H1 (cell line): ENCODE results near the gene PLA2R1. TPM values are rescaled to one million over a fixed set of nuclear protein-coding genes. Genes with fewer than 3 reads are reported as not detected.

Experiments
- CHD7 ChIP-seq: fragments of 300-600 bp; sonication (generic); IDR thresholded peaks from 2 replicates; pipeline ENCODE4 v1.7.1; 2012; ENCODE audit warnings: low read length, moderate library complexity, mild to moderate bottlenecking, inconsistent platforms; ENCODE audit not compliant: insufficient replicate concordance
- CTCF ChIP-seq, 3 experiments: IDR thresholded peaks; 1 replicate in 2 of 3; 2 replicates in 1 of 3; pipeline versions ENCODE4 v1.5.1 to v1.6.1; 2011; ENCODE audit warnings: low read length in 3 of 3, mild to moderate bottlenecking in 3 of 3, inconsistent platforms in 2 of 3, low read depth in 1 of 3, moderate library complexity in 1 of 3; ENCODE audit not compliant: insufficient read depth in 1 of 3; ENCODE audit errors: control extremely low read depth in 1 of 3
- JUND ChIP-seq: IDR thresholded peaks from 2 replicates; pipeline ENCODE4 v1.6.1; 2011; ENCODE audit warnings: mild to moderate bottlenecking, improper control_type of control experiment, low read length
- RBBP5 ChIP-seq: IDR thresholded peaks from 2 replicates; pipeline ENCODE4 v1.7.1; 2012; ENCODE audit warnings: low read depth, mild to moderate bottlenecking, inconsistent platforms, low read length, moderate library complexity, borderline replicate concordance
- RNF2 ChIP-seq: fragments of 200-900, 300-1000 bp; sonication (generic); IDR thresholded peaks from 2 replicates; pipeline ENCODE4 v1.7.1; 2016; ENCODE audit warnings: borderline replicate concordance, low read depth, mild to moderate bottlenecking, antibody characterized with exemption, low read length; ENCODE audit not compliant: poor library complexity, severe bottlenecking; ENCODE audit errors: missing control alignments
- SAP30 ChIP-seq: fragments of 300-600 bp; sonication (generic); IDR thresholded peaks from 2 replicates; pipeline ENCODE4 v1.7.1; 2012; ENCODE audit warnings: low read length, moderate library complexity, mild to moderate bottlenecking, inconsistent platforms; ENCODE audit not compliant: insufficient read depth, insufficient replicate concordance
- polyA plus RNA-seq, 7 experiments: library from polyadenylated mRNA; depleted of rRNA in 3 of 7; stranded (reverse) in 5 of 7; unstranded in 2 of 7; fragments of >200 nt in 5 of 7; fragments of 200-250 nt in 2 of 7; gene quantifications; 1 replicate in 5 of 7; 2 replicates in 1 of 7; 4 replicates in 1 of 7; pipeline versions ENCODE4 v1.2.1 to v1.2.3, GENCODE V29; 2011 to 2013; ENCODE audit warnings: missing spikeins in 2 of 7, mixed read lengths in 2 of 7
- total RNA-seq: library from RNA; stranded (reverse); fragmentation: NEBNext Ultra II Directional; extraction: Animal tissue kit (Norgen Biotek cat#: 25700); gene quantifications from 2 replicates; pipeline ENCODE4 v1.2.1, GENCODE V29; 2021

PLA2R1 gene
- total and polyA plus RNA-seq, 2 of the 8 experiments (the other 6 are each of a cell fraction or from before 2014, with no cell fraction given): 0.65 to 1.5 TPM

DNA sequence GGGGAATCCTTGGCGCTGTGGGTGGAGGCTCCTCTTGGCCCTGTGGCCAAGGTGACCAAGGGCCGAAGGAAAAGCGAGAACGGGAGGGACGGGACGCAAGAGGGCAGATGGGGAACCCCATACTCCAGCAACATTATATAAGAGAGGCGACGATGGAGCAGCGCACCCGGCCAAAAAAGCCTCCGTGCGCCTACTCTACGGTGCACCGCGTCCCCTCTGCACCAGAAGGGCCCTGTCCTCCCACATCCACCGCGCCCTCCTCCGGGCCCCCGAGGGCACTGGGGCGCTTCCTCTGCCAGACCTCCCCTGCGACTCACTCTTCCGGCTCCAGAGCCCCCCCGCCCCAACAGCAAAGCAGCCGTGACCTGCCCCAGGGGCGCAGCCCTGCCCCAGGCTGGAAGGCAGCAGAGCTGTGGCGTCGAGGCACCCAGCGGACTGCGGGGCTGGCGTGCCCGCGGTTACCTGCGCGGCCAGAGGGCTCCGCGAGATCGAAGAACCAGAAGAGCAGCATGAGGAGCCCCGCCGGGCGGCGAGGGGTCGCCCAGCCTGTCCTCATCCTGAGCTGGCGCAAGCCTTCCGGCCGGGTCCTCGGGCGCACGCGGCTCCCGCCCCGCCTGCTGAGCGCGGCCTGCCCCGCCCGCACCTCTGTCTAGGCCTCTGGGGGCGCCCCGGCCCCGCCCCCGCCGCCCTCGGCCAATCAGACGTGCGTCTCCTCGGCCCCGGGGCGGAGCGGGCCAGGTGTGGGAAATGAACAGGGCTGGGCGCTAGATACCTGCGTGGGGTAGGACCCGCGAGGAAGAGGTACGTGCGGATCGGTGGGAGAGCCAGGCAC, 158.1 kb downstream of the PLA2R1 start, which contains the start of gene LY75 (continued):
- TF ChIP-seq CHD7 (no peak), RNF2 (peak; percentile 64), SAP30 (no peak), JUND (no peak), CTCF (IDR thresholded peaks at IDR 0.05; ENCODE audit: control extremely low read depth in 1 of 3, insufficient read depth in 1 of 3, low read depth in 1 of 3, low read length in 3 of 3) (no peak), RBBP5 (peak; percentile 75; the same call in 1 of the 2 replicates)
